ENCODE results near the gene SLC22A2. TPM values are rescaled to one million over a fixed set of nuclear protein-coding genes. Genes with fewer than 3 reads are reported as not detected.

SLC22A2 gene
- total RNA-seq, 1 experiment from 2014 or later: not detected

DNA sequence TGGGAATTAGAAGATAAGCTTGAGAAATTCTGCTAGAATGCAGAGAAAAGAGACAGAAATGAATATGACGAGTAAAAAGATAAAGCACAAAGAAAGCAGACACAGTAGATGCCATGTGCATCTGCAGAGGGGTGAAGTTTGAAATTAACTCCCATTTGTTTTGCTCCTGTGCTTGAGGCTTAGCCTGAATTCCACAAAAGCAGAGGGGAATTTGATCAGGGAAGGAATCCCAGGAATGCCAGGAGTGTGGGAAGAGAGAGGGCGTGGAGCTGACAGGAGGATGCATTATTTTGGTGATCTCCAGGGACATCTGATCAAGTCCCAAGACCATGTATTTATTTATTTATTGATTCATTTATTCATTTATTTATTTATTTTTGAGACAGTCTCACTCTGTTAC is 81.4 kb downstream of the SLC22A2 start:
- Histone ChIP-seq H3K4me1 (peaks cover 30% of the 10 kb centered on the region), H3K27me3 (replicated peaks; ENCODE audit: control insufficient read depth, insufficient read depth, low read length) (no peaks in the 10 kb centered on the region), H3K4me3 (ENCODE audit: low read depth, low read length) (no peak overlapping the region), H3K9me3 (no peaks in the 10 kb centered on the region), H3K36me3 (ENCODE audit: control insufficient read depth, insufficient read depth, low read length) (no peaks in the 10 kb centered on the region)
- no peak overlapping the region for H3K4me3 Mint-ChIP-seq (ENCODE audit: unreplicated experiment)
- no peaks in the 10 kb centered on the region for H3K27me3 Mint-ChIP-seq (ENCODE audit: insufficient read depth, unreplicated experiment)
- H3K36me3 Mint-ChIP-seq (ENCODE audit: insufficient read depth, unreplicated experiment): peaks cover 7% of the 10 kb centered on the region
- no peak for DNase-seq
- H3K27ac Mint-ChIP-seq (ENCODE audit: unreplicated experiment): no peak overlapping the region
- TF ChIP-seq, protein P1, sequence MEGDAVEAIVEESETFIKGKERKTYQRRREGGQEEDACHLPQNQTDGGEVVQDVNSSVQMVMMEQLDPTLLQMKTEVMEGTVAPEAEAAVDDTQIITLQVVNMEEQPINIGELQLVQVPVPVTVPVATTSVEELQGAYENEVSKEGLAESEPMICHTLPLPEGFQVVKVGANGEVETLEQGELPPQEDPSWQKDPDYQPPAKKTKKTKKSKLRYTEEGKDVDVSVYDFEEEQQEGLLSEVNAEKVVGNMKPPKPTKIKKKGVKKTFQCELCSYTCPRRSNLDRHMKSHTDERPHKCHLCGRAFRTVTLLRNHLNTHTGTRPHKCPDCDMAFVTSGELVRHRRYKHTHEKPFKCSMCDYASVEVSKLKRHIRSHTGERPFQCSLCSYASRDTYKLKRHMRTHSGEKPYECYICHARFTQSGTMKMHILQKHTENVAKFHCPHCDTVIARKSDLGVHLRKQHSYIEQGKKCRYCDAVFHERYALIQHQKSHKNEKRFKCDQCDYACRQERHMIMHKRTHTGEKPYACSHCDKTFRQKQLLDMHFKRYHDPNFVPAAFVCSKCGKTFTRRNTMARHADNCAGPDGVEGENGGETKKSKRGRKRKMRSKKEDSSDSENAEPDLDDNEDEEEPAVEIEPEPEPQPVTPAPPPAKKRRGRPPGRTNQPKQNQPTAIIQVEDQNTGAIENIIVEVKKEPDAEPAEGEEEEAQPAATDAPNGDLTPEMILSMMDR (IDR thresholded peaks at IDR 0.05; ENCODE audit: insufficient read depth in 1 of 2, low read depth in 1 of 2, low read length in 1 of 2, severe bottlenecking in 1 of 2, unreplicated experiment in 1 of 2): no peak
- H3K9me3 Mint-ChIP-seq (ENCODE audit: unreplicated experiment): no peaks in the 10 kb centered on the region
- BruUV-seq (replicated peaks): no TSS peak
- H3K4me1 Mint-ChIP-seq (ENCODE audit: low read depth, unreplicated experiment): peaks cover 8% of the 10 kb centered on the region
- intact Hi-C loops (cut with micrococcal nuclease; ENCODE audit: unreplicated experiment): no loop called here
- POLR2A ChIA-PET: no interaction called here
- CTCF ChIA-PET: no interaction called here

DNA sequence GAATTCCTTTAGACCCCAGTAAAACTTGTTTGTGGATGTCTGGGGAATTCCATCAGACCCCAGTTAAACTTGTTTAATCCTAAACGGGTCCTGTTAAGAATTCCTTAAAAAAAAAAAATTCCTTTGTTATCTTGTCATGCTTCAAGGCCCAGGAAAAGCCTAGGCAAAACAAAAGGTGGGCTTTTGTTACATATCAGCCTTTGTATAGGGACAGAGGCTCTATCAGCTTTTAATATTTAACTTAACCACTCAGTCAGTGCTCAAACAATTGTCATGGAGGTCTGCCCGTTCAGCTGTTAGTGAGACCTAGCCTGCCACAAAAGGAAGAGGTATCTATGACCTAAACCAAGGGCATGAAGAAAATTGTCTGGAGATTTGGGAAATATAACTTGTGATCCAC is 83.9 kb downstream of the SLC22A2 start:
- H3K27ac Mint-ChIP-seq (ENCODE audit: unreplicated experiment): peak overlapping the region; percentile 63
- no TSS peak for BruUV-seq (replicated peaks)
- CTCF ChIA-PET: interaction anchor here (1.2 kb wide), 1 partner anchor 47 kb away, joined by 4 read pairs; no protein-coding TSS in a partner anchor

DNA sequence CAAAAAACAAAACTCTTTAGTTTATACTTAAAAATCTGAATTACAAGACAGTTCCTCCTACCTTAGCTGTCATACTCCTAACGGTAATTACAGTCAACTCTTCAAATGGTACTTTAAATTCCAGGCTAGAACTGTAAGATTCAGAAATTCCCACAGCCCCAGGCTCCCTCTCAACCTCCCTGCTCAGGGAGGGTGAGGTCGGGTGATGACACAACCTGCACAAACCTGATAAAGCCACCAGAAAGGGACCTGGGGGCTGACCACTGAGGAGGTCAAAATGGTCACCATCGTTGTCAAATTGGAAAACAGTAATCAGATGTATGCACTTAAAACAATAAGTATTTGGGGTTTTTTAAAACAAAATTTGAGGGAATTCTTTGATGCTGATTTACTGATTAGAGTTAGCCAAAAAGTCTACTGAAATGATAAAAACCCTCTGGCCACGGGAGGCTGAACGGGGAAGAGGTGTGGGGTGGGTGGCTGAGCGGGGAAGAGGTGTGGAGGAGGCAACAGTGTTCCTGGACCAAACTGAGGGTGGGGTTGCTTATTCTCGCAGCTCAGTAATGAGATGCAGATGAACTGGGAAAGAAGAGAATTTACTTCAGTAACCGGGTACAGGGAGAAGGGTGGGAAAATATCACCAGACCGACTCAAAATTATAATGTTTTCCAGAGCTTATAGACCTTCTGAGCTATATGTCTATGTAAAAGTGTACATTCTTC is 84.7 kb downstream of the SLC22A2 start:
- no peaks in the 10 kb centered on the region for H3K27me3 ChIP-seq (replicated peaks; ENCODE audit: control insufficient read depth, insufficient read depth, low read length)
- TF ChIP-seq, protein P1 (IDR thresholded peaks at IDR 0.05; ENCODE audit: insufficient read depth in 1 of 2, low read depth in 1 of 2, low read length in 1 of 2, severe bottlenecking in 1 of 2, unreplicated experiment in 1 of 2): no peak
- Mint-ChIP-seq H3K9me3 (ENCODE audit: unreplicated experiment) (peaks cover 10% of the 10 kb centered on the region), H3K4me1 (ENCODE audit: low read depth, unreplicated experiment) (peaks cover 14% of the 10 kb centered on the region), H3K4me3 (ENCODE audit: unreplicated experiment) (peak overlapping the region; percentile 59), H3K27me3 (ENCODE audit: insufficient read depth, unreplicated experiment) (no peaks in the 10 kb centered on the region), H3K36me3 (ENCODE audit: insufficient read depth, unreplicated experiment) (peaks cover 7% of the 10 kb centered on the region), H3K27ac (ENCODE audit: unreplicated experiment) (peak overlapping the region; percentile 63)
- H3K4me1 ChIP-seq: peaks cover 30% of the 10 kb centered on the region
- no TSS peak for BruUV-seq (replicated peaks)
- no peaks in the 10 kb centered on the region for H3K9me3 ChIP-seq
- no peak overlapping the region for H3K4me3 ChIP-seq (ENCODE audit: low read depth, low read length)
- intact Hi-C loops (cut with micrococcal nuclease; ENCODE audit: unreplicated experiment): loop anchor here (1.0 to 2.0 kb wide), 2 partner anchors 36 to 81 kb away; no protein-coding TSS in a partner anchor
- POLR2A ChIA-PET: interaction anchor here (0.5 kb wide), 1 partner anchor 36 kb away, joined by 3 read pairs; no protein-coding TSS in a partner anchor
- peak; percentile 51 to 53 for DNase-seq
- no peaks in the 10 kb centered on the region for H3K36me3 ChIP-seq (ENCODE audit: control insufficient read depth, insufficient read depth, low read length)
- CTCF ChIA-PET: interaction anchor here (1.2 kb wide), 1 partner anchor 47 kb away, joined by 4 read pairs; no protein-coding TSS in a partner anchor

More for the DNA sequence above, 83.9 kb downstream of the SLC22A2 start:
- Mint-ChIP-seq H3K27me3 (ENCODE audit: insufficient read depth, unreplicated experiment) (no peaks in the 10 kb centered on the region), H3K4me3 (ENCODE audit: unreplicated experiment) (no peak overlapping the region), H3K36me3 (ENCODE audit: insufficient read depth, unreplicated experiment) (peaks cover 7% of the 10 kb centered on the region), H3K4me1 (ENCODE audit: low read depth, unreplicated experiment) (peaks cover 14% of the 10 kb centered on the region), H3K9me3 (ENCODE audit: unreplicated experiment) (peaks cover 10% of the 10 kb centered on the region)
- peaks cover 30% of the 10 kb centered on the region for H3K4me1 ChIP-seq
- intact Hi-C loops (cut with micrococcal nuclease; ENCODE audit: unreplicated experiment): loop anchor here (1.0 to 2.0 kb wide), 2 partner anchors 36 to 80 kb away; no protein-coding TSS in a partner anchor
- TF ChIP-seq, protein P1 (IDR thresholded peaks at IDR 0.05; ENCODE audit: insufficient read depth in 1 of 2, low read depth in 1 of 2, low read length in 1 of 2, severe bottlenecking in 1 of 2, unreplicated experiment in 1 of 2): no peak
- no peaks in the 10 kb centered on the region for H3K27me3 ChIP-seq (replicated peaks; ENCODE audit: control insufficient read depth, insufficient read depth, low read length)
- H3K9me3 ChIP-seq: no peaks in the 10 kb centered on the region
- peak; percentile 53 to 55 for DNase-seq
- POLR2A ChIA-PET: no interaction called here
- H3K36me3 ChIP-seq (ENCODE audit: control insufficient read depth, insufficient read depth, low read length): no peaks in the 10 kb centered on the region
- H3K4me3 ChIP-seq (ENCODE audit: low read depth, low read length): no peak overlapping the region

Measured in Caco-2 (cell line).